ENCODE measurements around the gene DLGAP1. TPM values are rescaled to one million over a fixed set of nuclear protein-coding genes. Genes with fewer than 3 reads are reported as not detected.

DLGAP1 gene
- total and polyA plus RNA-seq, 9 donors, result 2.0 to 42.7 (median 3.8) TPM

GRCh38 chr18:3710712-3711301 is 744.3 kb downstream of the DLGAP1 start:
- WGBS, 3 donors, result 48 to 57% (median 51%) methylated on average over 8 of the region's 8 CpGs
- no peaks in the 10 kb centered on the region for H3K36me3 ChIP-seq
- H3K4me3 ChIP-seq, result no peak overlapping the region
- TF ChIP-seq EP300 (IDR thresholded peaks at IDR 0.05), result no peak
- no peak for TF ChIP-seq POLR2A (IDR thresholded peaks at IDR 0.05)
- TF ChIP-seq CTCF (IDR thresholded peaks at IDR 0.05), result no peak
- DNase-seq, result no peak
- intact Hi-C loops (cut with DNase I), result no loop called here
- H3K27me3 ChIP-seq, result no peaks in the 10 kb centered on the region
- H3K27ac ChIP-seq, result no peak overlapping the region
- no peaks in the 10 kb centered on the region for H3K9me3 ChIP-seq
- no peaks in the 10 kb centered on the region for H3K4me1 ChIP-seq (ENCODE audit: insufficient read depth)

- H3K4me1 ChIP-seq (ENCODE audit: insufficient read depth), result no peaks in the 10 kb centered on the region
- TF ChIP-seq CTCF (IDR thresholded peaks at IDR 0.05) (no peak), EP300 (IDR thresholded peaks at IDR 0.05) (no peak), POLR2A (IDR thresholded peaks at IDR 0.05) (no peak)
- no peaks in the 10 kb centered on the region for H3K27me3 ChIP-seq
- intact Hi-C loops (cut with DNase I), result no loop called here
- H3K4me3 ChIP-seq, result no peak overlapping the region
- H3K9me3 ChIP-seq, result no peaks in the 10 kb centered on the region
- H3K36me3 ChIP-seq, result no peaks in the 10 kb centered on the region
- H3K27ac ChIP-seq, result no peak overlapping the region
- DNase-seq, result no peak
- WGBS, 3 donors, result 82 to 85% (median 82%) methylated on average over 4 of the region's 4 CpGs
These were observed 745.9 kb downstream of the DLGAP1 start for GRCh38 chr18:3709205-3709604.

- WGBS, 3 donors, result 90 to 92% (median 91%) methylated on average over 9 of the region's 9 CpGs
- H3K27ac ChIP-seq, result no peak overlapping the region
- TF ChIP-seq EP300 (IDR thresholded peaks at IDR 0.05), result no peak
- TF ChIP-seq POLR2A (IDR thresholded peaks at IDR 0.05), result no peak
- TF ChIP-seq CTCF (IDR thresholded peaks at IDR 0.05), result no peak
- H3K36me3 ChIP-seq, result no peaks in the 10 kb centered on the region
- DNase-seq, result no peak
- H3K27me3 ChIP-seq, result no peaks in the 10 kb centered on the region
- no peaks in the 10 kb centered on the region for H3K9me3 ChIP-seq
- H3K4me1 ChIP-seq (ENCODE audit: insufficient read depth), result peaks cover 1% of the 10 kb centered on the region
- intact Hi-C loops (cut with DNase I), result no loop called here
- H3K4me3 ChIP-seq, result no peak overlapping the region
These were observed 748.6 kb downstream of the DLGAP1 start for GRCh38 chr18:3706279-3707097.

- DNase-seq, result no peak
- WGBS, 3 donors, result 73 to 85% (median 74%) methylated on average over 3 of the region's 3 CpGs
- Histone ChIP-seq H3K27me3 (no peaks in the 10 kb centered on the region), H3K9me3 (no peaks in the 10 kb centered on the region), H3K36me3 (no peaks in the 10 kb centered on the region), H3K4me3 (no peak overlapping the region), H3K4me1 (ENCODE audit: insufficient read depth) (peaks cover 1% of the 10 kb centered on the region), H3K27ac (no peak overlapping the region)
- intact Hi-C loops (cut with DNase I), result no loop called here
- no peak for TF ChIP-seq EP300 (IDR thresholded peaks at IDR 0.05)
- no peak for TF ChIP-seq POLR2A (IDR thresholded peaks at IDR 0.05)
- TF ChIP-seq CTCF (IDR thresholded peaks at IDR 0.05), result no peak
These were observed 750.4 kb downstream of the DLGAP1 start for GRCh38 chr18:3704556-3705344.
